Measurements from ENCODE around the gene PTPRM.

DNA sequence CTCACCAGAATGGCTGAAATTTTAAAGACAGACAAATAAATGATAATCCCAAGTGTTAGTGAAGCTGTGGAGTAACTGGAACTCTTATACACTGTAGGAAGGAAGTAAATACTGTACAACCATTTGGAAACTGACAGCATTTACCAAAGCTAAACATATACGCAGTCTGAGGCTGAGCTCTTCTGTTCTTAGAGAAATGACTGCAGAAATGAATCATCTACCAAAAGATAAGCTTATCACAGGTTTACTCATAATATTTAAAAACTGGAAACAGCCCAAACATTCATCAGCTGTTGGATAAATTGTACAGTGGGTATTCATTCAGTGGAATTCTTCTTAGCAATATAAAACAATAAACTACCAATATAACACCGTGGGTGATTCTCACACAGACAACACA is 824.0 kb downstream of the PTPRM start:
- no peak for TF ChIP-seq CTCF (conservative IDR thresholded peaks at IDR 0.05; ENCODE audit: low read depth, low read length)
- TF ChIP-seq POLR2A (IDR thresholded peaks at IDR 0.05; ENCODE audit: low read depth, low read length) = no peak
- TF ChIP-seq SMC3 (IDR thresholded peaks at IDR 0.05; ENCODE audit: low read depth, low read length) = no peak
